HepG2 (cell line): ENCODE results near the gene E2F1. TPM values are rescaled to one million over a fixed set of nuclear protein-coding genes. Genes with fewer than 3 reads are reported as not detected.

ENCODE experiments used
- ATAC-seq: fragments of 200-7000 bp; cut with Tn5 transposase; 3 replicates; pipeline ENCODE4 v1.9.1; 2020; ENCODE audit warnings: mild to moderate bottlenecking, moderate library complexity
- BruUV-seq: library from RNA; stranded (reverse); fragments of 400-500 nt; replicated peaks from 2 replicates; lab custom pipeline; 2021; lab: Mats Ljungman, UMichigan
- CTCF ChIA-PET: fragments of 300-600 bp; formaldehyde crosslinking; extraction: SDS; loops from one replicate; lab custom pipeline; 2021; ENCODE audit warnings: low total read pairs, inconsistent platforms, low intra/inter-chr PET ratio; lab: Yijun Ruan, JAX
- POLR2A ChIA-PET: fragments of 350-600 bp; sonication (Branson Sonifier 250); formaldehyde crosslinking; loops from one replicate; lab custom pipeline; 2020; ENCODE audit warnings: antibody characterized with exemption, inconsistent platforms; lab: Yijun Ruan, JAX
- DNase-seq: peaks from one replicate; pipeline ENCODE4 v3.0.0-alpha.2; 2015; ENCODE audit warnings: low spot score
- FAIRE-seq: peaks from 3 replicates; lab custom pipeline; 2011; peaks lifted over from hg19 to GRCh38; lab: Jason Lieb, UNC
- H2AFZ ChIP-seq: one replicate; pipeline ENCODE4 v1.6.1; 2011; ENCODE audit warnings: low read length, inconsistent platforms
- H3K27ac ChIP-seq: fragments of 300-600 bp; 3 replicates; pipeline ENCODE4 v1.8.0; 2011; ENCODE audit warnings: mixed run types, mild to moderate bottlenecking, mixed read lengths, low read length, inconsistent platforms; ENCODE audit not compliant: insufficient read depth; ENCODE audit errors: extremely low read length
- H3K27me3 ChIP-seq, 2 experiments: fragments of 200-600 bp in 1 of 2; 2 replicates in 1 of 2; 3 replicates in 1 of 2; pipeline versions ENCODE4 v1.6.0 to v1.8.0; 2011; ENCODE audit warnings: low read length in 2 of 2, mild to moderate bottlenecking in 2 of 2, moderate library complexity in 2 of 2, inconsistent platforms in 1 of 2; ENCODE audit not compliant: insufficient read depth in 2 of 2, control insufficient read depth in 1 of 2
- H3K36me3 ChIP-seq, 2 experiments: fragments of 200-600 bp in 1 of 2; replicated peaks in 1 of 2; 2 replicates in 1 of 2; 3 replicates in 1 of 2; pipeline versions ENCODE4 v1.5.1 to v1.8.0; 2011; ENCODE audit warnings: low read length in 2 of 2, inconsistent platforms in 1 of 2; ENCODE audit not compliant: insufficient read depth in 2 of 2, control insufficient read depth in 1 of 2
- H3K4me1 ChIP-seq: 2 replicates; pipeline ENCODE4 v1.5.1; 2012; ENCODE audit warnings: low read length, inconsistent platforms; ENCODE audit not compliant: insufficient read depth
- H3K4me2 ChIP-seq: 2 replicates; pipeline ENCODE4 v1.6.0; 2011; ENCODE audit warnings: low read depth, low read length, inconsistent platforms
- H3K4me3 ChIP-seq, 3 experiments: fragments of 200-600 bp in 1 of 3; sonication (generic), shearing (Covaris generic) in 1 of 3; replicated peaks in 1 of 3; 2 replicates each; pipeline ENCODE4 v1.5.1; 2011 to 2016; ENCODE audit warnings: low read length in 3 of 3, inconsistent platforms in 2 of 3, low read depth in 2 of 3, mild to moderate bottlenecking in 2 of 3, control low read depth in 1 of 3, mixed read lengths in 1 of 3; ENCODE audit not compliant: insufficient read depth in 1 of 3
- H3K79me2 ChIP-seq: one replicate; pipeline ENCODE4 v1.6.1; 2011; ENCODE audit warnings: low read length, inconsistent platforms; ENCODE audit not compliant: insufficient read depth
- H3K9ac ChIP-seq: 2 replicates; pipeline ENCODE4 v1.6.0; 2011; ENCODE audit warnings: mild to moderate bottlenecking, low read depth, low read length, inconsistent platforms; ENCODE audit not compliant: insufficient read depth
- H3K9me3 ChIP-seq: 2 replicates; pipeline ENCODE4 v1.5.1; 2012; ENCODE audit warnings: mild to moderate bottlenecking, low read length
- H4K20me1 ChIP-seq: 2 replicates; pipeline ENCODE4 v1.6.0; 2011; ENCODE audit warnings: inconsistent platforms, mild to moderate bottlenecking, low read length, moderate library complexity; ENCODE audit not compliant: insufficient read depth
- CENPX ChIP-seq: sonication (generic); formaldehyde crosslinking; IDR thresholded peaks from 2 replicates; pipeline ENCODE4 v1.9.0; 2021; ENCODE audit warnings: mild to moderate bottlenecking, missing genetic modification reagents, moderate library complexity
- JARID2 ChIP-seq: sonication (generic); formaldehyde crosslinking; IDR thresholded peaks from 2 replicates; pipeline ENCODE4 v1.8.1; 2023; ENCODE audit warnings: missing genetic modification reagents, inconsistent platforms; ENCODE audit not compliant: insufficient replicate concordance
- POGZ ChIP-seq: sonication (generic); formaldehyde crosslinking; IDR thresholded peaks from 2 replicates; pipeline ENCODE4 v1.4.0; 2020; ENCODE audit warnings: mild to moderate bottlenecking, missing genetic modification reagents
- SP2 ChIP-seq: sonication (generic); formaldehyde crosslinking; IDR thresholded peaks from 2 replicates; pipeline ENCODE4 v1.5.1; 2020; ENCODE audit warnings: mild to moderate bottlenecking, missing genetic modification reagents
- TAF1 ChIP-seq: sonication (generic); formaldehyde crosslinking; IDR thresholded peaks from 2 replicates; pipeline ENCODE4 v1.4.0; 2020; ENCODE audit warnings: missing genetic modification reagents
- ZBTB38 ChIP-seq: sonication (generic); formaldehyde crosslinking; IDR thresholded peaks from 2 replicates; pipeline ENCODE4 v1.5.1; 2020; ENCODE audit warnings: mild to moderate bottlenecking, missing genetic modification reagents
- ZEB1 ChIP-seq: IDR thresholded peaks from 2 replicates; pipeline ENCODE4 v1.6.1; 2012; ENCODE audit warnings: mild to moderate bottlenecking, low read depth, inconsistent platforms; ENCODE audit not compliant: insufficient replicate concordance
- ZFP82 ChIP-seq: sonication (generic); formaldehyde crosslinking; IDR thresholded peaks from 2 replicates; pipeline ENCODE4 v1.5.1; 2020; ENCODE audit warnings: mild to moderate bottlenecking, missing genetic modification reagents, borderline replicate concordance
- ZFX ChIP-seq: sonication (generic); formaldehyde crosslinking; IDR thresholded peaks from 2 replicates; pipeline ENCODE4 v1.4.0; 2020; ENCODE audit warnings: mild to moderate bottlenecking, low read depth, missing genetic modification reagents, moderate library complexity
- ZNF274 ChIP-seq: sonication (generic); formaldehyde crosslinking; IDR thresholded peaks from 2 replicates; pipeline ENCODE4 v1.5.1; 2020; ENCODE audit warnings: mild to moderate bottlenecking, missing genetic modification reagents
- ZNF326 ChIP-seq: sonication (generic); formaldehyde crosslinking; IDR thresholded peaks from 2 replicates; pipeline ENCODE4 v1.4.0; 2020; ENCODE audit warnings: missing genetic modification reagents, borderline replicate concordance
- ZNF549 ChIP-seq: sonication (generic); formaldehyde crosslinking; IDR thresholded peaks from 2 replicates; pipeline ENCODE4 v1.5.0; 2020; ENCODE audit warnings: missing genetic modification reagents
- ZNF737 ChIP-seq: sonication (generic); formaldehyde crosslinking; IDR thresholded peaks from 2 replicates; pipeline ENCODE4 v1.5.0; 2020; ENCODE audit warnings: missing genetic modification reagents, mild to moderate bottlenecking, borderline replicate concordance
- WGBS: methylation state at CpG from one replicate; pipeline ENCODE4 v1.1.6; 2017; ENCODE audit warnings: low lambda C conversion rate; 5-methylcytosine and 5-hydroxymethylcytosine counted together
- in situ Hi-C: cut with HindIII; loops from 2 replicates; pipeline ENCODE4 v1.10.0; 2017; ENCODE audit warnings: low pct_unique_long_range_greater_than_20kb; ENCODE audit not compliant: extremely low pct_ligation_motif_present
- intact Hi-C: fragments of 100-400 bp; cut with micrococcal nuclease; formaldehyde crosslinking; loops from one replicate; pipeline ENCODE4 v1.10.0; 2022; ENCODE audit not compliant: unreplicated experiment
- polyA plus RNA-seq, 8 experiments: library from polyadenylated mRNA; depleted of rRNA in 3 of 8; stranded (reverse) in 7 of 8; unstranded in 1 of 8; fragments of >200 nt; fragmentation: Illumina TruSeq in 4 of 8; extraction: Trizol in 4 of 8; gene quantifications; 2 replicates each; pipeline versions ENCODE4 v1.2.1 to v1.2.3, GENCODE V29; 2011 to 2016; ENCODE audit warnings: low read depth in 4 of 8, missing spikeins in 1 of 8, mixed read lengths in 1 of 8; ENCODE audit not compliant: insufficient read depth in 1 of 8
- total RNA-seq, 5 experiments: library from RNA; depleted of rRNA; stranded (reverse); fragments of >200 nt; fragmentation: Illumina TruSeq; extraction: Trizol; gene quantifications; 2 replicates each; pipeline ENCODE4 v1.2.3, GENCODE V29; 2016; ENCODE audit warnings: low read depth in 1 of 5
- TF ChIP-seq, protein P1 (sequence below): sonication (generic); formaldehyde crosslinking; conservative IDR thresholded peaks from 2 replicates; pipeline ENCODE4 v1.5.0; 2020; ENCODE audit warnings: missing genetic modification reagents
- TF ChIP-seq, protein P2 (sequence below): sonication (generic); formaldehyde crosslinking; IDR thresholded peaks from 2 replicates; pipeline ENCODE4 v1.4.0; 2020; ENCODE audit warnings: missing genetic modification reagents
- TF ChIP-seq, protein P3 (sequence below): sonication (generic); formaldehyde crosslinking; conservative IDR thresholded peaks from 2 replicates; pipeline ENCODE4 v1.8.1; 2023; ENCODE audit warnings: missing genetic modification reagents

The E2F1 gene
- total and polyA plus RNA-seq, 2 of the 13 experiments (the other 11 are each of a cell fraction or from before 2014, with no cell fraction given): 25.5 to 39.4 TPM

DNA sequence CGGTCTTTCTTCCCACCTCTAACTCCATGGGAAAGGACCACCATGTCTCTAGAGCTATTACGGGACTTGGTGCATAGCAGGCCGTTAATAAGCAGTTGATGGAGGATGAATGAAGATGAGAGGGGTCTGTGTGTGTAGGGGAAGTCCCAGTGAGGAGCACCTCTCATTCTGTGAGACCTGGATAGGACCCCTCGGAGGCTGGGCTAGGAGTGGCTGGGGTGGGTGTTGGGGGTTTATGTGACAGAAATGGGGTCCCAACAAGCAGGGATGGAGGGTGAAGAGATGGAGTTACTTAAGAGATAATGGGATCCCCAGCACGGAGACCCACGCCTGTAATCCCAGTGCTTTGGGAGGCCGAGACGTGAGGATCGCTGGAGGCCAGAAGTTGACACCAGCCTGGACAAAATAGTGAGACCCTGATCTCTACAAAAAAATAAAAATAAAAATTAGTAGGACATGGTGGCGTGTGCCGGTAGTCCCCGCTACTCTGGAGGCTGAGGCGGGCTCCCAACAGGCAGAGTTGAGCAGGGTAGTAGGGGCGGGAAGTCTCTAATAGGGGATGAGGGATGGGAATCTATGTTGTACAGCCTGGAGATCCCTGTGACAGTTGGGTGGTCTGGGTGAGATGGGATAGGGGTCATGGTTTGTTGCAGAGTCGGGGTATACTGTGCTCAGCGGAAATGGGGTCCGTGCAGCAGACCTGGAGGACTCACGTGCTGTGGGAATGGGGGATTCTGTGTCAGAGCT, 44.9 kb upstream of the E2F1 start (continued):
- TF ChIP-seq ZBTB38 (CRISPR knock-in tag) (peak; percentile 22; the same call in 1 of the 2 replicates), ZNF274 (peak; percentile 75), CENPX (no peak), SP2 (CRISPR knock-in tag) (no peak), ZEB1 (peak; percentile 13), ZFX (CRISPR knock-in tag) (no peak), ZFP82 (CRISPR knock-in tag) (0 out of 2 replicates have a peak, but pooled peaks have one; percentile 22)
- TF ChIP-seq, protein P1, sequence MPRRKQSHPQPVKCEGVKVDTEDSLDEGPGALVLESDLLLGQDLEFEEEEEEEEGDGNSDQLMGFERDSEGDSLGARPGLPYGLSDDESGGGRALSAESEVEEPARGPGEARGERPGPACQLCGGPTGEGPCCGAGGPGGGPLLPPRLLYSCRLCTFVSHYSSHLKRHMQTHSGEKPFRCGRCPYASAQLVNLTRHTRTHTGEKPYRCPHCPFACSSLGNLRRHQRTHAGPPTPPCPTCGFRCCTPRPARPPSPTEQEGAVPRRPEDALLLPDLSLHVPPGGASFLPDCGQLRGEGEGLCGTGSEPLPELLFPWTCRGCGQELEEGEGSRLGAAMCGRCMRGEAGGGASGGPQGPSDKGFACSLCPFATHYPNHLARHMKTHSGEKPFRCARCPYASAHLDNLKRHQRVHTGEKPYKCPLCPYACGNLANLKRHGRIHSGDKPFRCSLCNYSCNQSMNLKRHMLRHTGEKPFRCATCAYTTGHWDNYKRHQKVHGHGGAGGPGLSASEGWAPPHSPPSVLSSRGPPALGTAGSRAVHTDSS (CRISPR knock-in tag): no peak
- TF ChIP-seq, all 625 proteins: peak for 26

DNA sequence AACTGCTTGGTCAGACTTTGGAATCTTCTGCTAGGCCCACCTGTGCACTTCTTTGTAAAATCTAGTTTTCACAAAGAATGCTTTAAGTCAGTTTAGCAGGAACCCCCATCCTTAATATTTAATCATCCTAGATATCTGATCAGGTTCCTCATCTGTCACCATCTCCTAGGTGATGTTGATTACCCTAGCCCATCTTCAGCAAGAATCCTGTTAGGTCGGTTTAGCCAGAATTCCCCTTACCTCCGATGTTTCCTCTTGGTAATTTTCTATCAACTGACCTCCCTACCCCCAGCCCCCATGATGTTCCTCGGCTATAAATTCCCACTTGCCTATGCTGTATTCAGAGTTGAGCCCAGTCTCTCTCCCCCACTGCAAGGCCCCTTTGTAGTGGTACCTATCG, 42.9 kb upstream of the E2F1 start:
- no peaks in the 10 kb centered on the region for H3K9me3 ChIP-seq
- no peak overlapping the region for H3K4me3 ChIP-seq
- no peaks in the 10 kb centered on the region for H3K27me3 ChIP-seq
- no peak overlapping the region for H2AFZ ChIP-seq
- no TSS peak for BruUV-seq
- H3K79me2 ChIP-seq: no peaks in the 10 kb centered on the region
- in situ Hi-C loops (no loop called here), intact Hi-C loops (no loop called here)
- ChIA-PET POLR2A (no interaction called here), CTCF (interaction anchor here (0.6 kb wide), 1 partner anchor 37 kb away, joined by 4 read pairs; no protein-coding TSS in a partner anchor)
- H3K9ac ChIP-seq: no peak overlapping the region
- no peak overlapping the region for H3K4me2 ChIP-seq
- no peak for ATAC-seq
- DNase-seq: no peak
- H3K4me1 ChIP-seq: peaks cover 54% of the 10 kb centered on the region
- no peak overlapping the region for H3K27ac ChIP-seq
- no peaks in the 10 kb centered on the region for H3K36me3 ChIP-seq
- no peaks in the 10 kb centered on the region for H4K20me1 ChIP-seq
- FAIRE-seq: no peak
- WGBS: 42% methylated on average over 4 of the region's 4 CpGs
- TF ChIP-seq JARID2 (CRISPR knock-in tag): no peak
- TF ChIP-seq, protein P2, sequence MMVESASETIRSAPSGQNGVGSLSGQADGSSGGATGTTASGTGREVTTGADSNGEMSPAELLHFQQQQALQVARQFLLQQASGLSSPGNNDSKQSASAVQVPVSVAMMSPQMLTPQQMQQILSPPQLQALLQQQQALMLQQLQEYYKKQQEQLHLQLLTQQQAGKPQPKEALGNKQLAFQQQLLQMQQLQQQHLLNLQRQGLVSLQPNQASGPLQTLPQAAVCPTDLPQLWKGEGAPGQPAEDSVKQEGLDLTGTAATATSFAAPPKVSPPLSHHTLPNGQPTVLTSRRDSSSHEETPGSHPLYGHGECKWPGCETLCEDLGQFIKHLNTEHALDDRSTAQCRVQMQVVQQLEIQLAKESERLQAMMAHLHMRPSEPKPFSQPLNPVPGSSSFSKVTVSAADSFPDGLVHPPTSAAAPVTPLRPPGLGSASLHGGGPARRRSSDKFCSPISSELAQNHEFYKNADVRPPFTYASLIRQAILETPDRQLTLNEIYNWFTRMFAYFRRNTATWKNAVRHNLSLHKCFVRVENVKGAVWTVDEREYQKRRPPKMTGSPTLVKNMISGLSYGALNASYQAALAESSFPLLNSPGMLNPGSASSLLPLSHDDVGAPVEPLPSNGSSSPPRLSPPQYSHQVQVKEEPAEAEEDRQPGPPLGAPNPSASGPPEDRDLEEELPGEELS (CRISPR knock-in tag): no peak
- no peak for TF ChIP-seq POGZ
- no peak for TF ChIP-seq ZNF737 (CRISPR knock-in tag)
- no peak for TF ChIP-seq ZNF326 (CRISPR knock-in tag)
- TF ChIP-seq ZNF549 (CRISPR knock-in tag): no peak
- TF ChIP-seq, protein P3, sequence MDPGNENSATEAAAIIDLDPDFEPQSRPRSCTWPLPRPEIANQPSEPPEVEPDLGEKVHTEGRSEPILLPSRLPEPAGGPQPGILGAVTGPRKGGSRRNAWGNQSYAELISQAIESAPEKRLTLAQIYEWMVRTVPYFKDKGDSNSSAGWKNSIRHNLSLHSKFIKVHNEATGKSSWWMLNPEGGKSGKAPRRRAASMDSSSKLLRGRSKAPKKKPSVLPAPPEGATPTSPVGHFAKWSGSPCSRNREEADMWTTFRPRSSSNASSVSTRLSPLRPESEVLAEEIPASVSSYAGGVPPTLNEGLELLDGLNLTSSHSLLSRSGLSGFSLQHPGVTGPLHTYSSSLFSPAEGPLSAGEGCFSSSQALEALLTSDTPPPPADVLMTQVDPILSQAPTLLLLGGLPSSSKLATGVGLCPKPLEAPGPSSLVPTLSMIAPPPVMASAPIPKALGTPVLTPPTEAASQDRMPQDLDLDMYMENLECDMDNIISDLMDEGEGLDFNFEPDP (CRISPR knock-in tag): no peak
- TF ChIP-seq TAF1 (CRISPR knock-in tag): no peak
